ENCODE results near the gene LMO1.
A peak's percentile ranks its signal among the peaks of the same experiment; 100 is the strongest.

Gene LMO1

GRCh38 chr11:8267831-8268529 lies 4.3 kb upstream of the LMO1 start:
- Histone ChIP-seq H3K27me3 (ENCODE audit: control insufficient read depth, insufficient read depth, low read length) (peaks cover 24% of the 10 kb centered on the region), H3K36me3 (ENCODE audit: control insufficient read depth, insufficient read depth, low read length) (no peaks in the 10 kb centered on the region), H3K27ac (ENCODE audit: low read depth, low read length) (no peak overlapping the region), H3K9ac (ENCODE audit: low read length) (no peak overlapping the region), H3K4me1 (ENCODE audit: control insufficient read depth, insufficient read depth, low read length) (no peaks in the 10 kb centered on the region), H3K4me3 (ENCODE audit: low read length) (peak overlapping the region; percentile 34)

- Histone ChIP-seq H3K9ac (ENCODE audit: low read length) (no peak overlapping the region), H3K4me1 (ENCODE audit: control insufficient read depth, insufficient read depth, low read length) (no peaks in the 10 kb centered on the region), H3K27ac (ENCODE audit: low read depth, low read length) (no peak overlapping the region), H3K4me3 (ENCODE audit: low read length) (no peak overlapping the region), H3K27me3 (ENCODE audit: control insufficient read depth, insufficient read depth, low read length) (peaks cover 27% of the 10 kb centered on the region), H3K36me3 (ENCODE audit: control insufficient read depth, insufficient read depth, low read length) (no peaks in the 10 kb centered on the region)
Observed at GRCh38 chr11:8267280-8267679, 3.6 kb upstream of the LMO1 start.

- Histone ChIP-seq H3K9ac (ENCODE audit: low read length) (no peak overlapping the region), H3K27me3 (ENCODE audit: control insufficient read depth, insufficient read depth, low read length) (peaks cover 33% of the 10 kb centered on the region), H3K4me3 (ENCODE audit: low read length) (no peak overlapping the region), H3K36me3 (ENCODE audit: control insufficient read depth, insufficient read depth, low read length) (no peaks in the 10 kb centered on the region), H3K27ac (ENCODE audit: low read depth, low read length) (no peak overlapping the region), H3K4me1 (ENCODE audit: control insufficient read depth, insufficient read depth, low read length) (no peaks in the 10 kb centered on the region)
Observed at GRCh38 chr11:8266246-8267241, 2.9 kb upstream of the LMO1 start.

- Histone ChIP-seq H3K9ac (ENCODE audit: low read length) (no peak overlapping the region), H3K4me1 (ENCODE audit: control insufficient read depth, insufficient read depth, low read length) (no peaks in the 10 kb centered on the region), H3K27ac (ENCODE audit: low read depth, low read length) (no peak overlapping the region), H3K27me3 (ENCODE audit: control insufficient read depth, insufficient read depth, low read length) (peaks cover 36% of the 10 kb centered on the region), H3K36me3 (ENCODE audit: control insufficient read depth, insufficient read depth, low read length) (no peaks in the 10 kb centered on the region), H3K4me3 (ENCODE audit: low read length) (no peak overlapping the region)
Observed at GRCh38 chr11:8265681-8266241, 2.1 kb upstream of the LMO1 start.

GRCh38 chr11:8263109-8263768 lies 439 bp downstream of the LMO1 start:
- Histone ChIP-seq H3K27me3 (ENCODE audit: control insufficient read depth, insufficient read depth, low read length) (peaks cover 29% of the 10 kb centered on the region), H3K9ac (ENCODE audit: low read length) (no peak overlapping the region), H3K4me1 (ENCODE audit: control insufficient read depth, insufficient read depth, low read length) (no peaks in the 10 kb centered on the region), H3K36me3 (ENCODE audit: control insufficient read depth, insufficient read depth, low read length) (no peaks in the 10 kb centered on the region), H3K4me3 (ENCODE audit: low read length) (peak overlapping the region; percentile 38), H3K27ac (ENCODE audit: low read depth, low read length) (no peak overlapping the region)

GRCh38 chr11:8262552-8263108 lies 1.0 kb downstream of the LMO1 start:
- H3K4me1 ChIP-seq (ENCODE audit: control insufficient read depth, insufficient read depth, low read length) = no peaks in the 10 kb centered on the region

GRCh38 chr11:8261921-8262551 lies 1.6 kb downstream of the LMO1 start:
- H3K27ac ChIP-seq (ENCODE audit: low read depth, low read length) = no peak overlapping the region
- H3K36me3 ChIP-seq (ENCODE audit: control insufficient read depth, insufficient read depth, low read length) = no peaks in the 10 kb centered on the region
- H3K4me3 ChIP-seq (ENCODE audit: low read length) = peak overlapping the region; percentile 53
- H3K4me1 ChIP-seq (ENCODE audit: control insufficient read depth, insufficient read depth, low read length) = no peaks in the 10 kb centered on the region
- H3K9ac ChIP-seq (ENCODE audit: low read length) = no peak overlapping the region
- peaks cover 23% of the 10 kb centered on the region for H3K27me3 ChIP-seq (ENCODE audit: control insufficient read depth, insufficient read depth, low read length)

More at GRCh38 chr11:8262552-8263108, 1.0 kb downstream of the LMO1 start:
- Histone ChIP-seq H3K36me3 (ENCODE audit: control insufficient read depth, insufficient read depth, low read length) (no peaks in the 10 kb centered on the region), H3K9ac (ENCODE audit: low read length) (no peak overlapping the region), H3K27ac (ENCODE audit: low read depth, low read length) (no peak overlapping the region), H3K4me3 (ENCODE audit: low read length) (peak overlapping the region; percentile 53), H3K27me3 (ENCODE audit: control insufficient read depth, insufficient read depth, low read length) (peaks cover 26% of the 10 kb centered on the region)

GRCh38 chr11:8261291-8261690 lies 2.4 kb downstream of the LMO1 start:
- Histone ChIP-seq H3K9ac (ENCODE audit: low read length) (no peak overlapping the region), H3K4me1 (ENCODE audit: control insufficient read depth, insufficient read depth, low read length) (no peaks in the 10 kb centered on the region), H3K4me3 (ENCODE audit: low read length) (no peak overlapping the region), H3K27ac (ENCODE audit: low read depth, low read length) (no peak overlapping the region), H3K27me3 (ENCODE audit: control insufficient read depth, insufficient read depth, low read length) (peaks cover 18% of the 10 kb centered on the region), H3K36me3 (ENCODE audit: control insufficient read depth, insufficient read depth, low read length) (no peaks in the 10 kb centered on the region)

- H3K27me3 ChIP-seq (ENCODE audit: control insufficient read depth, insufficient read depth, low read length) = peaks cover 12% of the 10 kb centered on the region
- no peaks in the 10 kb centered on the region for H3K36me3 ChIP-seq (ENCODE audit: control insufficient read depth, insufficient read depth, low read length)
- H3K4me1 ChIP-seq (ENCODE audit: control insufficient read depth, insufficient read depth, low read length) = no peaks in the 10 kb centered on the region
- H3K9ac ChIP-seq (ENCODE audit: low read length) = no peak overlapping the region
- no peak overlapping the region for H3K4me3 ChIP-seq (ENCODE audit: low read length)
- no peak overlapping the region for H3K27ac ChIP-seq (ENCODE audit: low read depth, low read length)
Observed at GRCh38 chr11:8260202-8260966, 3.3 kb downstream of the LMO1 start.

GRCh38 chr11:8259306-8259959 lies 4.2 kb downstream of the LMO1 start:
- Histone ChIP-seq H3K9ac (ENCODE audit: low read length) (no peak overlapping the region), H3K36me3 (ENCODE audit: control insufficient read depth, insufficient read depth, low read length) (no peaks in the 10 kb centered on the region), H3K4me3 (ENCODE audit: low read length) (no peak overlapping the region), H3K4me1 (ENCODE audit: control insufficient read depth, insufficient read depth, low read length) (no peaks in the 10 kb centered on the region), H3K27ac (ENCODE audit: low read depth, low read length) (no peak overlapping the region), H3K27me3 (ENCODE audit: control insufficient read depth, insufficient read depth, low read length) (peaks cover 12% of the 10 kb centered on the region)

GRCh38 chr11:8258784-8259183 lies 4.9 kb downstream of the LMO1 start:
- Histone ChIP-seq H3K4me1 (ENCODE audit: control insufficient read depth, insufficient read depth, low read length) (no peaks in the 10 kb centered on the region), H3K36me3 (ENCODE audit: control insufficient read depth, insufficient read depth, low read length) (no peaks in the 10 kb centered on the region), H3K27ac (ENCODE audit: low read depth, low read length) (no peak overlapping the region), H3K27me3 (ENCODE audit: control insufficient read depth, insufficient read depth, low read length) (peaks cover 12% of the 10 kb centered on the region), H3K4me3 (ENCODE audit: low read length) (no peak overlapping the region), H3K9ac (ENCODE audit: low read length) (no peak overlapping the region)

Measured in rectal smooth muscle tissue (tissue), 1 donor.